ENCODE results near the gene ELAC2.
"Not testable (repeated sequence)": the region's sequence is repeated elsewhere in the genome, so short reads cannot be mapped to it uniquely, and the experiment has no call there.

The ELAC2 gene

DNA sequence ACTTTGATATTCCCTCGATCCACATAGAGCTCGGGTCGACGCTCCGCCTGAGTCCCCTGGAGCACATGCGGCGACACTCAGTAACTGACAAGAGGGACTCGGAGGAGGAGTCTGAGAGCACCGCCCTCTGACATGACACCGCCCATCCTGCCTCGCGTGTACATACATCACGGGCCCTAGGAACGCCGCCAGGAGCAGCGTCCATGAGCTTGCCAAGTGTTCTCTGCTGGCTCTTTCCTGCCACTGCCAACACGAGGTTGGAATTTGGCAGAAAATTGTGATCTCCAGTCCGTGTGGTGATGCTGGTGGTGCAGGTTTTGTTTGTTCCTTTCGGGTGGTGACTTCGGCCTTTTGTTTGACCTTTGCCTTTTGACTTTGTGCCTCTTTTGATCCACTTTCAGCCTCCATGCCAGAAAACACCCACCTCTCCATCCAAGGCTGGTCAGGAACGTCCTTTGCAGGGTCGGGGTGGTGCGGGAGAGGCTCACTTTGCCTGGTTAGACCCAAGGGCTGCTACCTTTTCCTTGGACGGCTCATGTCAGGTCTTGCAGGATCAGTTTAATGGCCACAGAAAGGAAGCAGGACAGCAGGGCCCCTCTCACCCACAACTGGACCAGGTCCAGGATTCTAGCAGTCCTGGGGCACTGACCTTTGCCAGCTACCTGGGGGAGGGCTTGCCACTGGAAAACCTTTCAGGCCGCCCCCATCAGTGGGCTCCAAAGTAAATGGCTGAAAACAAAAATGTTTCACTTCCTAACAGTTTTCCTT lies 27.6 kb downstream of the ELAC2 start:
- DNase-seq (ENCODE audit: low read depth in 2 of 2), result no peak

DNA sequence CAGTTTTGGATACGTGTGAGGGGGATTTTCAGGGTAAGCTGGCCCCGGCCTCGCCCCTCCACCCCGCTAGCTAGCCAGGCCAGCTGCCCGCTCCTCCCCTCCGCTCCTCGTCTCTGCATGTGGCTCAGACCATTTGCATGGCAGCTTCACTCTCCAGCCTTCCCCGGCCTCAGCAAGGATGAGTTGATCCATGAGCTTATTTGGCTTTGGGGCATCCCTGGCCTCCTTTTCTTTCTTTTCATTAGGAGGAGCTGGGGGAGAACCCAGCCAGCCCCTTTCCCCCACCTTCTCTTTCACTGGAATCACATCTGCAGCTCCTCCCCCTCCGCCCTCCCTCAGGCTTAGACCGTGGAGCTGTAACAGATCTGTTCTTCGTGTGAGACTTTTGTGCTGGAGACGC lies 30.7 kb downstream of the ELAC2 start:
- DNase-seq (ENCODE audit: low read depth in 2 of 2), result no peak

DNA sequence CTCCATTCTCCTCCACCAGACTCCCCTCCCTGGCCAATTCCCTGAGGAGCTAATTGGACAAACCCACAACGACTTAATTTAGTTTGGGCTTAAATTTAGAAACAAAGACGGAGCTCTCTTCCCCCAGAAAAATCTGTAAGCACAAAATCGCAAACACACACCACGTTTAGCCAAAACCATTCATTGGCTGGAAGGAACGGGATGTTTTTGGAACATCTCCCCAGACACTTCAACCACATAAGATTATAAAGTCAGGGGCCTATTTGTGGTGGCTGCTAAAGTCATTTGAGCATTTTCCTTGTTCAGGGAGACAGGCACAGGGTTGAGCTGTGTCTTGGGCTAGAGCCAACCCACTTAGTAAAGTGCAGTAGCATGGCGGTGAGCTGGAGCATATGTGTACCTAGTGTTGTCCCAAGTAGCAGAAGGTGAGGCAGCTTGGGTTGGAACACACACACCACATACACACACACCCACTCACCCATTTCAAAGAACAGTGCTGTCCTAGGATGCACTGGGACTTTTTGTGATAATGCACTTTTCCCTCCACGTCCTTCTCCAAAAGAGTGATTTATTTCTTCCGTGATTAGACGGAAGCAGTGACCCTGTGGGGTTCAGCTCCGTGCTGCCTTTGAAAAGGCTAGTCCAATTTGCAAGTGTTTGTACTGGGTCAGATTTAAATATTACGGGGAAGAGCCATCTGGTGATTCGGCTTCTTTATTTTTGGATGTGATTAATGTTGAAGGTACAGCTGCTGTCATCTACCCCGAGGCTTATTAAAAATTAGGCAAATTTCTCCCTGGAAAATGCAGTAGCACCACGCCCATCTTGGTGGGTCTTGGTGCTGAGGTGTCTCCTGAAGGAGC lies 32.2 kb downstream of the ELAC2 start:
- no peak for DNase-seq (ENCODE audit: low read depth in 2 of 2)

DNA sequence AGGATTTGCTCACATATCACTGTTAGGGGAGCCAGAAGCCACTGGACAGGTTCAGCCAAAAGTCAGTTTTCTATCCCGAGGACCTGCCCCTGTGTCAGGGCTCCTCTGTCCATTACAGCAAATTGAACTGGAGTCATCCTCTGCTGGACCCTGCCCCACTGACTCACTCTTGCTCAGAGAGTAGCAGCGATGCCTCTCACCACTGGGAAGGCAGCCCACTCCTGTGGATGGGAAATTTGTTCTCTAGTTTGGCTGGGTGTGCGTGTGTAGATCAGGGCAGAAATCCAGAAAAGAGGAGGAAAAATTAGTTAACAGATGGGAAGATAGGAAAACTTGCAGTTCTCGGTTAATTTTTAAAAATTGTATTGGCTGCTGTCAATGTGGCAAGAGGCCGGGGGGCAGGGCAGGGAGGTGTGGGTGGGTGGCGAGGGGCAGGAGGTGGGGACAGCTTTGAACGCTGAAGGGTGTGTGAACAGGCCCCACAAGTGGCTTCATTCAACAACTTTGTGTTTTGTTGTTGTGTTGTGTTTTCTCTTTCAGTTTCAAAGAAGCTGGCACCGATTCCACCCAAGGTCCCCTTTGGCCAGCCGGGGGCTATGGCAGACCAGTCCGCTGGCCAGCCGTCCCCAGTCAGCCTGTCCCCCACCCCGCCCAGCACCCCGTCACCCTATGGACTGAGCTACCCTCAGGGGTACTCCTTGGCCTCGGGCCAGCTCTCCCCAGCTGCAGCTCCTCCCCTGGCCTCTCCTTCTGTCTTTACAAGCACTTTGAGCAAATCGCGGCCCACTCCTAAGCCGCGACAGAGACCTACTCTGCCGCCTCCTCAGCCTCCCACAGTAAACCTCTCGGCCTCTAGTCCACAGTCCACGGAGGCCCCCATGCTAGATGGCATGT lies 33.6 kb downstream of the ELAC2 start:
- DNase-seq (ENCODE audit: low read depth in 2 of 2), result no peak

DNA sequence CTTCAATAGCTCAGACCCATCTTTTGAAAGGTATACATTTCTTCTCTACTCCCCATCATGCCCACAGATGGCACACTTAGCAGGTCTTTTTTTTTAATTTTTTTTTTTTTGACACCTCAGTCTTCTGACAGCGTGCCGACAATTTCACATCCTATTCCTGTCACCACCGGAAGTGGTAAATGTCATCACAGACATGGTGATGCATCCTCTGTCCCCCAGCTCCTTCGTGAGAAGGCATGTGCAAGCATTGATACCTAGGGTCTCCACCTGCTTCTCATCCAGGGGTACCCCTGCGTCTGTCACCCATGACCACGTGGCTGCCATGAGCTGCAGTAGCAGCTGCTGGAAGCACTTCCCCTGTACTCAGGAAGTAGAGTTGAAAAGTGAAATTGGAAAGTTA lies 35.6 kb downstream of the ELAC2 start:
- no peak for DNase-seq (ENCODE audit: low read depth in 2 of 2)

DNA sequence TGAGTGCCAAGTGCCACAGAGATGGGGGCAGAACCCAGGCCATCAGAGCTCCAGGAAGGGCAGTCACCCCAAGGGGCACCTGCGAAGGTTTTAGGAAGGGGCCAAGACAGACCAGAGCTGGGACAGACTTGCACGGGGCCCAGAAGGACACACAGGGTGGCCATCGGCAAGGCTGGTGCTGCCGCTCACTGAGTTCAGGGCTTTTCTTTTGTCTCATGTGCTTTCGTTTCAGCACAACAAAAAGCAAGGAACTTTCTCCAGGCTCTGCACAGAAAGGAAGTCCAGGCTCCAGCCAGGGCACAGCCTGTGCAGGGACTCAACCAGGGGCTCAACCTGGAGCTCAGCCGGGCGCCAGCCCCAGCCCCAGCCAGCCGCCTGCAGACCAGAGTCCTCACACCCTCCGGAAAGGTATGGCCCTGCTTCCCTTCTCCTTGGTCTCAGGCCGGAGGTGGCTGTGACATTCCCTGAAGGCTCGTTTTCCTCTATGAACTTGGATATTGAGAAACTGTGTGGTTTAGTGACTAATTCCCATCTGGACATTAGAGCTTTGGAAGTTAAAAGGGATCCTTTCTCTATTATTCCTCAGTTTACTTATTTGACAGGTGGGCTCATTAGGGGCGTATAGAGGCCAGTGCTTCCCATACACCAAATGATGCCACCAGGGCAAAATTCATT lies 37.9 kb downstream of the ELAC2 start:
- DNase-seq (ENCODE audit: low read depth in 2 of 2), result no peak

DNA sequence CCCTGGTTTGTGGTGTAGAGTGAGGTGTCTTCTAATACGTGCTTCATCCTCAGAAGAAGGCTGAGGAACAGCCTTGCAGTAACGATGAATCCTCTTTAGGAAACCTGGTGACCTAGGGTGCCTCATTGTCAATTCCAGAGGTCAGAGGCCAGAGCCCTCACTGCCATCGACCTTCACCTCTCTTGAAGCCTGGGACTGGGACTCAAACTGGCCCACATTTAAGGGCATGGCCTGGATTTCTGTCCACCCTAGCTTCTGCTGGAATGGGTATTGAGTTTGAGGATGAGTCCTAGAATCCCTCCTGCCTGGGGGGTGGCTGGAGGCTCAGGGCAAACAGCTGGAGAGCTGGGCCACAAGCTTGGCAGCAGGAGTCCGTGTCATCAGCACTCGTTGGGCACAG lies 38.6 kb downstream of the ELAC2 start:
- DNase-seq (ENCODE audit: low read depth in 2 of 2), result no peak

DNA sequence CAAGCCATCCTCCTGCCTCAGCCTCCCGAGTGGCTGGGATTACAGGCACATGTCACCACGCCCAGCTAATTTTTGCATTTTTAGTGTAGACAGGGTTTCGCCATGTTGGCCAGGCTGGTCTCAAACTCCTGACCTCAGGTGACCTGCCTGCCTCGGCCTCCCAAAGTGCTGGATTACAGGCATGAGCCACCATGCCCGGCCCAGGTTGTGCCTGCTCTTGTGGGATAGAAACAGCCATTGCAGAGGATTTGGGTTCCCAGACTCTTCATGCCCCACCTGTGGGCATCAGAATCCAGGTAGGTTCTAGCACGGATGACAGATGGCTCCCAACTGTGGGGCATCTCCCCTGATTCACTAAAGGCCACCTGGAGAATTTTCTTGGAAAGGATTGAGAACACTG lies 39.0 kb downstream of the ELAC2 start:
- DNase-seq (ENCODE audit: low read depth in 2 of 2), result not testable (repeated sequence)

DNA sequence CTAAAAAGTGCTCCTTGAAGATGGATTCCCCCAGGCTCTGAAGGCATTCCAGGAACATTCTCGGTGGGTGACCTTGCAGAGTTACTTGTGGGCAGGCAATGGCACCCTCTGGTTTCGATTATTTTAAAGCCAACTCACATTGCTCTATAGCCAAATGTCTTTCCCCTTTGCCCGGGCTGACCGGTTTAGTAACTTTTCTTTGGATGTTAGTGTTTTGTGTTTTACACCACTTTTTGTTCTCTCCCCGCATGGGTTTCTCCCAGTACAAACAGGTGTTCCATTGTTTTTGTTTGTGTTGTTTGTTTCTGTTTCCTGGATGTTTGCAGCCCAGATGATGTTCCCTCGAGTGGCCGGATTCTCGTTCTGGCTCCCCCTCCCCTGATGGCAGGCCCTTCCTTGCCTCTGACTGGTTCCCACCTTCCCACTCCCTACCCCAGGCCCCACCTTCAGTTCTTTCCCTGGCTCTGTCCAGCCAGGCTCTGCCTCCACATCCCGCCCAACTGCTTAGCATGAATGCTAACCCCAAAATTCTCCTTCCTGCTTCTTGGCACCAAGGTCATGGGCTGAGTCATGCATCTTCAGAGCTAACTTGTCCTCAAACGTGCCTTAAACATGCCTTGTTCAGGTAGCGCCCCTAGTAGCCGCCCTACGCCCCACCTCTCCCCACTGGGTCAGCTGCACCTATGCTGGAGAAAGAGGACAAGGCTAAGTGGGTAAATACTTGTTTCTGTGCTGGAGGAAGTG lies 40.6 kb downstream of the ELAC2 start:
- no peak for DNase-seq (ENCODE audit: low read depth in 2 of 2)

DNA sequence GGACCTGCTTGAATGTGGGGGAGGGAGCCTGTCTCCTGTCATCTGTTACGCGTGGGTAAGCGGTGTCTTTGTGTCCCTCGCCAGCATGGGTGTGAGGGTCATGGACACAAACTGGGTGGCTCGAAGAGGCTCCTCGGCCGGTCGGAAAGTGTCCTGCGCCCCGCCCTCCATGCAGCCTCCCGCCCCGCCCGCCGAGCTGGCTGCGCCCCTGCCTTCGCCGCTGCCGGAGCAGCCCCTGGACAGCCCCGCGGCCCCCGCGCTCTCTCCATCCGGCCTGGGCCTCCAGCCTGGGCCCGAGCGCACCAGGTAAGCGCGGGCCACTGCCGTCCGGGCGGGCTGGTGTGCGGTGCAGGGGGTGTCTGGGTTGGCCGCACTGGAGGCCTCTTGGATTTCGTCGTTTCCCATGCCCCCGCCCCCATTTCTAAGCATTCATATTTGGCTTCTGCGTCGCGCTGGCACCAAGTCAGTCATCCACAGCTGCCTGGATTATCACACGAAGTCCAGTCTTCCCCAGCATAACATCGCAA lies 43.8 kb downstream of the ELAC2 start:
- no peak for DNase-seq (ENCODE audit: low read depth in 2 of 2)

DNA sequence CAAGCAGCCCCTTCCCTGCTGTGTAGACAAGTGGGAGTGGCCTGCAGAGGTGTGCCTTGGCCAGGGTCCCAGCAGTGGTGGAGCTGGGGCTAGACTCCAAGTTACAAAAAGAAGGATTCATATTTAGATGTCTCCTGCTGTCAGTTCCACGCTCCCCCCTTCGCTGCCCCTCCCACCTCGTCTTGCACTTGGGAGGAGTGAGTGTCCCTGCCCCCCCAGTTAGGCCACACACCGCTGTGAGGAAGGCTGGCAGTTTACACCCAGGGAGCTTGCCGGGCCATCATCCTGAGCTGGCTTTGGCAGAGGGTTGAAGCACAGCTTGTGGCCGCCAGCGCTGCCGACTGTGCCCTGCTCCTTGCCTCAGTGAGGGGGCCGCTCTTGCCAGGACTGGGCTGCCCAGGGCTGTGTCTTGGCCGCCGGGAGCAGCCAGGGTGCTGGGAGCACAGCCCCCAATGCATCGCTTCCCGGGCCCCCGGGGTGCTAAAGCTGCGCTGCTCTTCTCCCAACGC lies 44.3 kb downstream of the ELAC2 start:
- no peak for DNase-seq (ENCODE audit: low read depth in 2 of 2)

DNA sequence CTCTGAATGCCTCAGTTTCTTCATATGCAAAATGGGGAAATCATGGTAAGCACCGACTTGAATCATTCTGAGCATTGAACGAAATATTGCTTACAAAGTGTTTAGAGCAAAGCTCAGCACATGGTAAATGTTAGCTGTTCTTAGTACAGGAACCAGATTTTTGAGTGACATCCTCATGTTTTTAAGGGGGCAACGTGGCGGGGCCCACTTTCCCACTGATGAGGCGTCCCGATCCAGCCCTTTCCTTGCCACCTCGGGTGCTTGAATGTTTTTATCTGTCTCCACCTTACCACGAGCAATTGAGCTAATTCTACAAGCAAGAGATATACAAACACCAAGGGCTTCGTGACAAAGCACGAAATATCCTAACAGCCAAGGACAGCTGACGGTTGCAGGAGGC lies 49.9 kb downstream of the ELAC2 start:
- no peak for DNase-seq (ENCODE audit: low read depth in 2 of 2)

DNA sequence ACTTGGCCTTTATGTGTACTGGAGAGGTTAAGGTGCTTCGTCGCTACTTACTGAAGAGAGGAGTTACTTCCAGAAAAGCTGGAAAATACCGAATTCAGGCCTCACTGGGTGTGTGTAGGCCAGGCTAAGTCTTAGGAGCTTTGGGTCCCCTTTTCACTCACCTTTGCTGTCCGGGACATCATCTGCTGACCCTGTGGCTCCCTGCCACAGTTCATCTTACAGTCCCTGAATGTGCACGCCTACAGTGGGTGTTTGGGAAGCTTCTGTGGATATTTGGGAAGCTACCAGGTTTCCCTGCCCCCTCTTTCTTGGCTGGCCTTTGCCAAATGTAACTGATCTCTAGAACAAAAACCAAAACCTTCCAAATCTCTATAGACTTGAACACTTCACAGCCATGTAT lies 51.4 kb downstream of the ELAC2 start:
- DNase-seq (ENCODE audit: low read depth in 2 of 2), result no peak

DNA sequence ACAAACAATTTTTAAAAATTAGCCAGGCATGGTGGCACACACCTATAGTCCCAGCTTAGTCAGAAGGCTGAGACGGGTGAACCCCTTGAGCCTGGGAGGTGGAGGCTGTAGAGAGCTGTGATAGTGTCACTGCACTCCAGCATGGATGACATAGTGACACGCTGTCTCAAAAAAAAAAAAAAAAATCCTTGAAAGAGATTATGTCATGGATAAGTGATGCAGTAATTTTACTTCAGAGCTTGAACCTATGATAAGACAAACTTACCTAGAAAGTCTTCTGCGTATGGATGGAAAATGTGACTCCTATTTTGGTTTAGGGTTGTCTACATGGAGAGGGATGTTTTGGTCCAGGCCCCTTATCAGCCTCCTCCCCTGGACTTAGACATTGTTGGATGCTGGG lies 51.8 kb downstream of the ELAC2 start:
- DNase-seq (ENCODE audit: low read depth in 2 of 2), result no peak

DNA sequence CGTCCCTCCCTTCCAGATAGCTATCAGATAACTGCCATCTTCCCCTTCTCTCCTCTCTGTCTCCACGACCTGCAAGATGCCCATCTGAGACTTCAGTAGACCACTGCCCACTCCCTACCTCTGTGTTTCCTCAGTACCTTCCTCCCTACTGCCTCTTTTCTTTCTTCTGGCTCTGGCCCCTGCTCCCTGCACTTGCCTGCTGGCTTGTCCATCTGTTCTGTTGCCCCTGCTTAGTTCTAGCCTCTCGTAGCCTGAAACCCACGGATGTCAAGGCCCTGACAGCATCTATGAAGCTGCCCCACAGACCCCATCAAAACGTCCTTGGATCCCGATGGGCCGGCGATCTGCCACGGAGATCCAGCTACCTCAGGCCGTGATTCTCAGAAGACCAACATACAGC lies 53.0 kb downstream of the ELAC2 start:
- DNase-seq (ENCODE audit: low read depth in 2 of 2), result no peak

DNA sequence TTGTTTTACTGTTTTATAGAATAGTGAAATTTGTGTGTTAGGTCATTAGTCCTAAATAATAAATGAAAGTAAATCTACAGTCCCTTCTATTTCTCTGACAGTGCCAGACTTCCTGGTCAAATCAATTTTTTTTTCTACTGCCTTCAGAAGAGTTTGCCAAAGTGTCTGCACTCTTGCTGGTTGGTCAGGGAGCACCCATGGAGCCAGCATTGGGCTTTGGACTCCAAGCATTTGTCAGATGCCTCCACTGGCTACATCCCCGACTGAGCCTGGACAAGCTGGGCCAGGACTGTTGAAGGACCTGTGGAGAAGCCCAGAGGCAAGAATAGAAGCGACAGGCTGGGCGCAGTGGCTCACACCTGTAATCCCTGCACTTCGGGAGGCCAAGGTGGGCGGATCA lies 53.7 kb downstream of the ELAC2 start:
- no peak for DNase-seq (ENCODE audit: low read depth in 2 of 2)

DNA sequence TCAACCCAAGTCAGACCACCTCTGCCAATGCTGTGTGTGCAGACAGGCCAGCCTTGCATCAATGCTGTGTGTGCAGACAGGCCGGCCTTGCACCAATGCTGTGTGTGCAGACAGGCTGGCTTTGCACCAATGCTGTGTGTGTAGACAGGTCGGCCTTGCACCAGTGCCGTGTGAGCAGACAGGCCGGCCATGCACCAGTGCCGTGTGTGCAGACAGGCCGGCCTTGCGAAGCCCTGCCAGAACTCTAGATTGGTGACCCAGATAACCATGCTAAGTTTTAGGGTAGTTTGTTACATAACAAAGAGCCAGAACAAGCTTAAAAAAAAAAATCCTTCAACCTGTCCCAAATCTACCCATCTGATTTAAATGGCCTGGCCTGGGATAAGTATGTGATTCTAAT lies 54.3 kb downstream of the ELAC2 start:
- DNase-seq (ENCODE audit: low read depth in 2 of 2), result no peak

DNA sequence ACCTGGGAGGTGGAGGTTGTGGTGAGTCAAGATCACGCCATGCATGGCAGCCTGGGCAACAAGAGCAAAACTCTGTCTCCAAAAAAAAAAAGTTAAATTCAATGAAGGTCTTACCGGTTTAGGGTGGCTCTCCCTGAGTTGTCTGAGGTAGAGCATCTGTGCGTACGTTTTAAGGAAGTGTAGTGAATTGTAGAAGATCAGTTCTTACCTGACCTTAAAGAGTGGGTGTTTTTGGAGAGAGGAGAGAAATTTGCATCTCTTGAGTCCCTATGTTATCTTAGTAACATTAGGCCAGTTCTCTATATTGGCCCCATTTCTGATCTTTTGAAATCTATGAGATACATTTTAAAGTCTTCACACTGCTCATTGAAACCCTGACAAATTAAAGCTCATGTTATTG lies 56.2 kb downstream of the ELAC2 start:
- no peak for DNase-seq (ENCODE audit: low read depth in 2 of 2)

DNA sequence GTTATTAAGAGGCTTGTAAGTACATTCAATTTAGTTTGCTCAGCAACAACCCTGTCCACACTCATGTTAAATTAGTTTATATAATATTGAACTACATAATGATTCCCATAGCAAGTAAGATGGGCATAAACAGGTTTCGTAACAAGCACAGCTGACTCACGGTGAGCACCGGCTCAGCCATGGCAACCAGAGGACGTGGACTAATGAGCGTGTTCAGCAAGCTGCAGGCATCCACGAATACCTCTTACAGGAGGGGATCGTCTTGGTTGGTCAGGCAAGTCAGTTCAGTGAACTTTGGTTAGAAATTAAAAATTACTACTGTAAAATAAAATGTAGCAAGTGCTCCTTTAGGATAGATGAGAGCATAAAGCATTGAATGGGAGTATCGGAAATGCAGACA lies 58.4 kb downstream of the ELAC2 start:
- no peak for DNase-seq (ENCODE audit: low read depth in 2 of 2)

DNA sequence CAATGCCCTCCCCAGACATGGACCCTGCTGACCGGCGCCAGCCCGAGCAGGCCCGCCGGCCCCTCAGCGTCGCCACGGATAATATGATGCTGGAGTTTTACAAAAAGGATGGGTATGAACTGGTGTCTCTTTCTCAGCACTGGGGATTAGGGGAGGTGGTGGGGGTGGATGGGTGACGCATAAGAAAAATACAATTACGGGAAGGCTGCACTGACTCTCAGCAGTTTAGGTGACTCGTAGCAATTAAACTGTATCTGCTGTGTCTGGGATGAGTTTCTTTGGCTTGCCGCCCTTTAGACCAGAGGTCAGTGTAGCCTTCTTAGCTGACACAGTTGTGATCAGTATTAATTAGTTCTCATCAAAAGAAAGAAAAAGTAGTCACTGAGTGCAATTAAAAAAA lies 59.0 kb downstream of the ELAC2 start:
- DNase-seq (ENCODE audit: low read depth in 2 of 2), result no peak

DNA sequence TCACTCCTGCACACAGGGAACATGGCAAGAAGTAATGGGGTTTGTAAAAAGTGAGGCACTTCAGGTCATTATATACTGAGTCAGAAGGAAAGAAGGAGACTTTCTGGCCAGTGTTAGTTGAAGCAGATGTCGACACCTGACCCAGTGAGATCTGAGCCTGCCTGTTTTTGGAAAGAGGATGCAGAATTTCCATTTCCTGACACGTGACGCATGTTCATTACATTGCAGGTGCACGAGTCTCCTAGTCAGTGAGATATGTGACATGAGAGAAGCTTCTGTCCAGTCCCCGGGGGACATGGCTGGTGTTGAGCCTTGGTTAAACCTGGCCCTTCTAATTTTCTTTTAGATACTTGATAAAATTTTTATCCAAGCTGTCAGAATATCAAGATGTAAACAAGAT lies 62.3 kb downstream of the ELAC2 start:
- no peak for DNase-seq (ENCODE audit: low read depth in 2 of 2)

Measured in activated CD4-positive, alpha-beta T cell treated with anti-CD3 and anti-CD28 coated beads for 24 hours (primary cell).